IPS-18c (cell line): ENCODE results near the gene UCMA.

Experiments used
- H3K4me3 ChIP-seq: 2 replicates; pipeline ENCODE4 v1.7.0; 2013; ENCODE audit warnings: low read depth, mild to moderate bottlenecking, low read length, moderate library complexity; ENCODE audit not compliant: insufficient read depth
- H3K9me3 ChIP-seq: one replicate; pipeline ENCODE4 v1.6.1; 2013; ENCODE audit warnings: mild to moderate bottlenecking, low read length, moderate library complexity; ENCODE audit not compliant: control insufficient read depth, insufficient read depth

Gene UCMA

GRCh38 chr10:13206546-13207443 lies 27.4 kb downstream of the UCMA start:
- no peak overlapping the region for H3K4me3 ChIP-seq
- no peaks in the 10 kb centered on the region for H3K9me3 ChIP-seq

GRCh38 chr10:13206091-13206490 lies 28.1 kb downstream of the UCMA start:
- Histone ChIP-seq H3K9me3 (no peaks in the 10 kb centered on the region), H3K4me3 (no peak overlapping the region)

GRCh38 chr10:13201132-13201531 lies 33.0 kb downstream of the UCMA start:
- Histone ChIP-seq H3K9me3 (no peaks in the 10 kb centered on the region), H3K4me3 (no peak overlapping the region)

GRCh38 chr10:13195016-13195415 lies 39.2 kb downstream of the UCMA start:
- no peak overlapping the region for H3K4me3 ChIP-seq

GRCh38 chr10:13193637-13194036 lies 40.5 kb downstream of the UCMA start:
- no peaks in the 10 kb centered on the region for H3K9me3 ChIP-seq
- H3K4me3 ChIP-seq, result no peak overlapping the region

More at GRCh38 chr10:13195016-13195415, 39.2 kb downstream of the UCMA start:
- H3K9me3 ChIP-seq, result no peaks in the 10 kb centered on the region

- Histone ChIP-seq H3K9me3 (no peaks in the 10 kb centered on the region), H3K4me3 (no peak overlapping the region)
These were observed 42.8 kb downstream of the UCMA start for GRCh38 chr10:13191362-13191761.

- no peak overlapping the region for H3K4me3 ChIP-seq
- H3K9me3 ChIP-seq, result no peaks in the 10 kb centered on the region
These were observed 43.4 kb downstream of the UCMA start for GRCh38 chr10:13190816-13191215.

GRCh38 chr10:13189961-13190360 lies 44.2 kb downstream of the UCMA start:
- Histone ChIP-seq H3K9me3 (no peaks in the 10 kb centered on the region), H3K4me3 (no peak overlapping the region)

GRCh38 chr10:13188593-13188992 lies 45.6 kb downstream of the UCMA start:
- Histone ChIP-seq H3K4me3 (no peak overlapping the region), H3K9me3 (no peaks in the 10 kb centered on the region)

GRCh38 chr10:13187135-13187534 lies 47.0 kb downstream of the UCMA start:
- no peak overlapping the region for H3K4me3 ChIP-seq
- no peaks in the 10 kb centered on the region for H3K9me3 ChIP-seq

GRCh38 chr10:13184730-13185514 lies 49.3 kb downstream of the UCMA start:
- H3K9me3 ChIP-seq, result no peaks in the 10 kb centered on the region
- H3K4me3 ChIP-seq, result no peak overlapping the region

- no peaks in the 10 kb centered on the region for H3K9me3 ChIP-seq
These were observed 49.9 kb downstream of the UCMA start for GRCh38 chr10:13184276-13184675.

GRCh38 chr10:13183625-13184024 lies 50.5 kb downstream of the UCMA start:
- Histone ChIP-seq H3K9me3 (no peaks in the 10 kb centered on the region), H3K4me3 (no peak overlapping the region)

More at GRCh38 chr10:13184276-13184675, 49.9 kb downstream of the UCMA start:
- no peak overlapping the region for H3K4me3 ChIP-seq

- Histone ChIP-seq H3K9me3 (no peaks in the 10 kb centered on the region), H3K4me3 (no peak overlapping the region)
These were observed 51.8 kb downstream of the UCMA start for GRCh38 chr10:13182424-13182823.

- no peak overlapping the region for H3K4me3 ChIP-seq
These were observed 53.4 kb downstream of the UCMA start for GRCh38 chr10:13180788-13181187.

GRCh38 chr10:13173616-13174015 lies 60.6 kb downstream of the UCMA start:
- H3K9me3 ChIP-seq, result no peaks in the 10 kb centered on the region
- no peak overlapping the region for H3K4me3 ChIP-seq

More at GRCh38 chr10:13180788-13181187, 53.4 kb downstream of the UCMA start:
- H3K9me3 ChIP-seq, result no peaks in the 10 kb centered on the region
